Retina (tissue), 1 donor: ENCODE measurements around the gene PLAC1.

ENCODE experiments used
- DNase-seq: peaks from one replicate; pipeline ENCODE4 v3.0.0-alpha.2; 2016

The PLAC1 gene

GRCh38 chrX:134537179-134537955 lies 120.9 kb downstream of the PLAC1 start:
- no peak for DNase-seq

- DNase-seq, result no peak
Observed at GRCh38 chrX:134533952-134534351, 124.3 kb downstream of the PLAC1 start.

GRCh38 chrX:134533352-134533751 lies 124.9 kb downstream of the PLAC1 start:
- no peak for DNase-seq

- no peak for DNase-seq
Observed at GRCh38 chrX:134530845-134531244, 127.4 kb downstream of the PLAC1 start.

- no peak for DNase-seq
Observed at GRCh38 chrX:134529481-134529880, 128.8 kb downstream of the PLAC1 start.

- no peak for DNase-seq
Observed at GRCh38 chrX:134528960-134529359, 129.3 kb downstream of the PLAC1 start.

GRCh38 chrX:134526399-134526798 lies 131.9 kb downstream of the PLAC1 start:
- DNase-seq, result no peak

GRCh38 chrX:134525086-134525792 lies 133.0 kb downstream of the PLAC1 start:
- DNase-seq, result no peak

GRCh38 chrX:134524181-134524580 lies 134.1 kb downstream of the PLAC1 start:
- DNase-seq, result no peak

- DNase-seq, result no peak
Observed at GRCh38 chrX:134520860-134521390, 137.3 kb downstream of the PLAC1 start.
